H9 (cell line): ENCODE results near the gene PAQR9. TPM values are rescaled to one million over a fixed set of nuclear protein-coding genes. Genes with fewer than 3 reads are reported as not detected.

Experiments
- DNase-seq: peaks from one replicate; pipeline ENCODE4 v3.0.0-alpha.2; 2017
- H2AFZ ChIP-seq: one replicate; pipeline ENCODE4 v1.6.1; 2013; ENCODE audit warnings: mild to moderate bottlenecking, low read length, control low read depth, moderate library complexity
- H2AK5ac ChIP-seq: 2 replicates; pipeline ENCODE4 v1.6.1; 2013; ENCODE audit warnings: low read length, control low read depth, mixed read lengths; ENCODE audit not compliant: insufficient read length
- H2BK120ac ChIP-seq: one replicate; pipeline ENCODE4 v1.6.1; 2013; ENCODE audit warnings: low read depth, mild to moderate bottlenecking, low read length, control low read depth, inconsistent platforms; ENCODE audit not compliant: poor library complexity, severe bottlenecking
- H2BK12ac ChIP-seq: 2 replicates; pipeline ENCODE4 v1.6.1; 2013; ENCODE audit warnings: low read length, control low read depth, mixed read lengths, low read depth; ENCODE audit not compliant: insufficient read length
- H2BK15ac ChIP-seq: 2 replicates; pipeline ENCODE4 v1.6.1; 2013; ENCODE audit warnings: low read depth, low read length, control low read depth
- H2BK20ac ChIP-seq: one replicate; pipeline ENCODE4 v1.6.1; 2013; ENCODE audit warnings: low read depth, mild to moderate bottlenecking, low read length, control low read depth, inconsistent platforms; ENCODE audit not compliant: poor library complexity, severe bottlenecking
- H2BK5ac ChIP-seq: 2 replicates; pipeline ENCODE4 v1.6.1; 2013; ENCODE audit warnings: low read length, control low read depth, mixed read lengths; ENCODE audit not compliant: insufficient read length
- H3K14ac ChIP-seq: 2 replicates; pipeline ENCODE4 v1.6.1; 2013; ENCODE audit warnings: low read length, control low read depth; ENCODE audit not compliant: insufficient read depth
- H3K18ac ChIP-seq: 2 replicates; pipeline ENCODE4 v1.6.1; 2013; ENCODE audit warnings: low read depth, mild to moderate bottlenecking, mixed read lengths, low read length, control low read depth; ENCODE audit not compliant: insufficient read length
- H3K23ac ChIP-seq: 2 replicates; pipeline ENCODE4 v1.6.1; 2013; ENCODE audit warnings: low read length, control low read depth, mixed read lengths, low read depth; ENCODE audit not compliant: insufficient read length
- H3K23me2 ChIP-seq: 2 replicates; pipeline ENCODE4 v1.6.1; 2013; ENCODE audit warnings: low read depth, mild to moderate bottlenecking, mixed read lengths, low read length, control low read depth; ENCODE audit not compliant: insufficient read length, poor library complexity, severe bottlenecking
- H3K27ac ChIP-seq: 2 replicates; pipeline ENCODE4 v1.5.1; 2013; ENCODE audit warnings: low read length, control low read depth, mixed read lengths, low read depth; ENCODE audit not compliant: insufficient read length
- H3K27me3 ChIP-seq: 2 replicates; pipeline ENCODE4 v1.6.1; 2013; ENCODE audit warnings: low read length, control low read depth, inconsistent platforms; ENCODE audit not compliant: insufficient read depth
- H3K4ac ChIP-seq: 2 replicates; pipeline ENCODE4 v1.6.1; 2013; ENCODE audit warnings: low read depth, mild to moderate bottlenecking, control low read depth, inconsistent platforms, low read length, moderate library complexity
- H3K4me1 ChIP-seq: 2 replicates; pipeline ENCODE4 v1.6.1; 2013; ENCODE audit warnings: low read length, control low read depth, inconsistent platforms; ENCODE audit not compliant: insufficient read depth
- H3K4me2 ChIP-seq: 2 replicates; pipeline ENCODE4 v1.6.1; 2013; ENCODE audit warnings: low read length, control low read depth, mixed read lengths; ENCODE audit not compliant: insufficient read length, insufficient read depth
- H3K56ac ChIP-seq: 2 replicates; pipeline ENCODE4 v1.6.1; 2013; ENCODE audit warnings: low read depth, mild to moderate bottlenecking, mixed read lengths, low read length, control low read depth; ENCODE audit not compliant: insufficient read length
- H3K79me1 ChIP-seq: 2 replicates; pipeline ENCODE4 v1.6.1; 2013; ENCODE audit warnings: low read depth, mild to moderate bottlenecking, moderate library complexity, low read length, control low read depth, inconsistent platforms; ENCODE audit not compliant: insufficient read depth, poor library complexity, severe bottlenecking
- H3K79me2 ChIP-seq: 2 replicates; pipeline ENCODE4 v1.6.1; 2013; ENCODE audit warnings: low read length, control low read depth, inconsistent platforms; ENCODE audit not compliant: insufficient read depth
- H3K9ac ChIP-seq: 2 replicates; pipeline ENCODE4 v1.6.1; 2013; ENCODE audit warnings: low read length, control low read depth, mixed read lengths; ENCODE audit not compliant: insufficient read length; ENCODE audit errors: extremely low read depth
- H3K9me3 ChIP-seq: one replicate; pipeline ENCODE4 v1.6.1; 2013; ENCODE audit warnings: low read depth, low read length, inconsistent platforms; ENCODE audit not compliant: control insufficient read depth
- H3T11ph ChIP-seq: one replicate; pipeline ENCODE4 v1.6.1; 2013; ENCODE audit warnings: mild to moderate bottlenecking, low read length, control low read depth, inconsistent platforms
- H4K20me1 ChIP-seq: one replicate; pipeline ENCODE4 v1.6.1; 2013; ENCODE audit not compliant: control insufficient read depth, insufficient read length, insufficient read depth
- H4K5ac ChIP-seq: 2 replicates; pipeline ENCODE4 v1.6.1; 2013; ENCODE audit warnings: low read depth, mild to moderate bottlenecking, mixed read lengths, low read length, control low read depth; ENCODE audit not compliant: insufficient read length
- H4K8ac ChIP-seq: replicated peaks from 2 replicates; pipeline ENCODE4 v1.6.1; 2013; ENCODE audit warnings: low read length, control low read depth, mixed read lengths, low read depth; ENCODE audit not compliant: insufficient read length
- H4K91ac ChIP-seq: 2 replicates; pipeline ENCODE4 v1.6.1; 2013; ENCODE audit warnings: low read depth, mild to moderate bottlenecking, moderate library complexity, mixed read lengths, low read length, control low read depth; ENCODE audit not compliant: insufficient read length
- H3K27ac Mint-ChIP-seq, 3 experiments: 2 replicates in 2 of 3; 3 replicates in 1 of 3; pipeline ENCODE4 v1.8.0; 2020 to 2021; ENCODE audit warnings: mixed read lengths in 3 of 3, mild to moderate bottlenecking in 1 of 3, moderate library complexity in 1 of 3
- H3K27me3 Mint-ChIP-seq: 2 replicates; pipeline ENCODE4 v1.8.0; 2021; ENCODE audit warnings: low read depth, mild to moderate bottlenecking, moderate library complexity, mixed read lengths
- H3K36me3 Mint-ChIP-seq, 3 experiments: 2 replicates in 2 of 3; 3 replicates in 1 of 3; pipeline ENCODE4 v1.8.0; 2020 to 2021; ENCODE audit warnings: low read depth in 3 of 3, mixed read lengths in 3 of 3; ENCODE audit not compliant: insufficient read depth in 1 of 3
- H3K4me1 Mint-ChIP-seq, 2 experiments: 2 replicates each; pipeline ENCODE4 v1.8.0; 2020; ENCODE audit warnings: mixed read lengths in 2 of 2
- H3K4me3 Mint-ChIP-seq, 2 experiments: 2 replicates in 1 of 2; 3 replicates in 1 of 2; pipeline ENCODE4 v1.8.0; 2020 to 2021; ENCODE audit warnings: mild to moderate bottlenecking in 2 of 2, mixed read lengths in 2 of 2, moderate library complexity in 1 of 2
- H3K9me3 Mint-ChIP-seq, 2 experiments: 2 replicates in 1 of 2; 3 replicates in 1 of 2; pipeline ENCODE4 v1.8.0; 2020; ENCODE audit warnings: mild to moderate bottlenecking in 2 of 2, mixed read lengths in 2 of 2, moderate library complexity in 1 of 2
- WGBS: extraction: QIAGEN DNeasy Blood & Tissue Kit; methylation state at CpG from one replicate; pipeline ENCODE4 v1.1.7; 2013; ENCODE audit warnings: missing lambda C conversion rate, low lambda C conversion rate, mixed read lengths; ENCODE audit not compliant: insufficient read length; ENCODE audit errors: extremely low coverage; 5-methylcytosine and 5-hydroxymethylcytosine counted together
- total RNA-seq: library from RNA; stranded (reverse); gene quantifications from 2 replicates; pipeline ENCODE4 v1.2.1, GENCODE V29; 2021
- TF ChIP-seq, protein P1 (sequence below): fragments of 200-600 bp; sonication (generic); conservative IDR thresholded peaks from 3 replicates; pipeline ENCODE4 v1.8.0; 2021; ENCODE audit warnings: antibody characterized with exemption, mild to moderate bottlenecking

Gene PAQR9
- total RNA-seq, 1 experiment from 2014 or later: 2.3 TPM

DNA sequence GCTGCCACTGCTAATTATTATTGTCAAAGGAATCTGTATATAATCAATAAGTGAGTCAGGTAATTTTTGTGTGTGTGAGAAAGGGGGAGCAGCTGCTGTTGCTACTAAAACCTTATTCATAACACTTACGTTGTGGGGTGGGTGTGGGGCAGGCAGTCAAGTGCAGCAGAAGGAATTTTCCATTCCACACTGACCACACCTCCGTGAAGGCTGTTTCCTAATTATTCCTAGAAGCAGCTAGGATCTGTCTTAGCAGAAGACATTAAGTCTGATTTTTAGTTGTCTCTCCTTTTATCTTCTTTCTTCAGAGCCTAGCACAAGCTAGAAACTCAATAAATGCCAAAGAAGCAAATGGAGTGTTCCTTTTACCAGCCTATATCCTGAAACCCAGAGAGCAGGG is 33.9 kb upstream of the PAQR9 start:
- no peak overlapping the region for H2AK5ac ChIP-seq
- H3K23me2 ChIP-seq: peaks cover 14% of the 10 kb centered on the region
- H2BK15ac ChIP-seq: no peak overlapping the region
- no peak overlapping the region for H4K5ac ChIP-seq
- no peaks in the 10 kb centered on the region for H3K79me1 ChIP-seq
- no peak overlapping the region for H3K14ac ChIP-seq
- H3T11ph ChIP-seq: no peak overlapping the region
- no peaks in the 10 kb centered on the region for H3K27me3 Mint-ChIP-seq
- H3K4me2 ChIP-seq: no peak overlapping the region
- no peak overlapping the region for H3K18ac ChIP-seq
- peaks cover 5% of the 10 kb centered on the region; the same call in 1 of the 2 replicates for H3K79me2 ChIP-seq
- H3K27ac ChIP-seq: no peak overlapping the region
- WGBS: no CpG with 5 or more reads among the region's 2 CpGs
- H3K9me3 ChIP-seq: no peaks in the 10 kb centered on the region
- DNase-seq: no peak
- H2AFZ ChIP-seq: no peak overlapping the region
- no peak overlapping the region for H3K4me3 Mint-ChIP-seq
- no peaks in the 10 kb centered on the region for H3K9me3 Mint-ChIP-seq
- no peaks in the 10 kb centered on the region for H3K4me1 ChIP-seq
- H3K4me1 Mint-ChIP-seq: peaks cover 16% of the 10 kb centered on the region in 2 experiments
- no peak overlapping the region for H2BK120ac ChIP-seq
- TF ChIP-seq, protein P1, sequence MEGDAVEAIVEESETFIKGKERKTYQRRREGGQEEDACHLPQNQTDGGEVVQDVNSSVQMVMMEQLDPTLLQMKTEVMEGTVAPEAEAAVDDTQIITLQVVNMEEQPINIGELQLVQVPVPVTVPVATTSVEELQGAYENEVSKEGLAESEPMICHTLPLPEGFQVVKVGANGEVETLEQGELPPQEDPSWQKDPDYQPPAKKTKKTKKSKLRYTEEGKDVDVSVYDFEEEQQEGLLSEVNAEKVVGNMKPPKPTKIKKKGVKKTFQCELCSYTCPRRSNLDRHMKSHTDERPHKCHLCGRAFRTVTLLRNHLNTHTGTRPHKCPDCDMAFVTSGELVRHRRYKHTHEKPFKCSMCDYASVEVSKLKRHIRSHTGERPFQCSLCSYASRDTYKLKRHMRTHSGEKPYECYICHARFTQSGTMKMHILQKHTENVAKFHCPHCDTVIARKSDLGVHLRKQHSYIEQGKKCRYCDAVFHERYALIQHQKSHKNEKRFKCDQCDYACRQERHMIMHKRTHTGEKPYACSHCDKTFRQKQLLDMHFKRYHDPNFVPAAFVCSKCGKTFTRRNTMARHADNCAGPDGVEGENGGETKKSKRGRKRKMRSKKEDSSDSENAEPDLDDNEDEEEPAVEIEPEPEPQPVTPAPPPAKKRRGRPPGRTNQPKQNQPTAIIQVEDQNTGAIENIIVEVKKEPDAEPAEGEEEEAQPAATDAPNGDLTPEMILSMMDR: no peak
- H3K4ac ChIP-seq: no peak overlapping the region
- no peak overlapping the region for H4K8ac ChIP-seq
- H2BK12ac ChIP-seq: no peak overlapping the region
- H3K36me3 Mint-ChIP-seq: no peaks in the 10 kb centered on the region; a peak in 1 of 7 replicates
- no peak overlapping the region for H3K23ac ChIP-seq
- H2BK5ac ChIP-seq: no peak overlapping the region
- no peak overlapping the region for H3K9ac ChIP-seq
- H4K91ac ChIP-seq: no peak overlapping the region
- no peak overlapping the region for H2BK20ac ChIP-seq
- H3K56ac ChIP-seq: no peak overlapping the region
- H4K20me1 ChIP-seq: no peaks in the 10 kb centered on the region
- H3K27ac Mint-ChIP-seq: no peak overlapping the region
- no peaks in the 10 kb centered on the region for H3K27me3 ChIP-seq
